A549 treated with AZD9567 at 1 μM for 4 hours (cell line): Measurements from ENCODE around the gene UNC5CL. TPM values are rescaled to one million over a fixed set of nuclear protein-coding genes. Genes with fewer than 3 reads are reported as not detected.

Source experiments
- total RNA-seq: library from RNA; stranded (reverse); fragments of 200-300 nt; extraction: Qiagen RNA extraction; gene quantifications from 5 replicates; pipeline ENCODE4 v1.2.3, GENCODE V29; 2022; ENCODE audit not compliant: insufficient read depth

UNC5CL gene
- 0.24 to 0.38 TPM (median 0.31 TPM) in 4 of 5 replicates, not detected in the other for total RNA-seq

DNA sequence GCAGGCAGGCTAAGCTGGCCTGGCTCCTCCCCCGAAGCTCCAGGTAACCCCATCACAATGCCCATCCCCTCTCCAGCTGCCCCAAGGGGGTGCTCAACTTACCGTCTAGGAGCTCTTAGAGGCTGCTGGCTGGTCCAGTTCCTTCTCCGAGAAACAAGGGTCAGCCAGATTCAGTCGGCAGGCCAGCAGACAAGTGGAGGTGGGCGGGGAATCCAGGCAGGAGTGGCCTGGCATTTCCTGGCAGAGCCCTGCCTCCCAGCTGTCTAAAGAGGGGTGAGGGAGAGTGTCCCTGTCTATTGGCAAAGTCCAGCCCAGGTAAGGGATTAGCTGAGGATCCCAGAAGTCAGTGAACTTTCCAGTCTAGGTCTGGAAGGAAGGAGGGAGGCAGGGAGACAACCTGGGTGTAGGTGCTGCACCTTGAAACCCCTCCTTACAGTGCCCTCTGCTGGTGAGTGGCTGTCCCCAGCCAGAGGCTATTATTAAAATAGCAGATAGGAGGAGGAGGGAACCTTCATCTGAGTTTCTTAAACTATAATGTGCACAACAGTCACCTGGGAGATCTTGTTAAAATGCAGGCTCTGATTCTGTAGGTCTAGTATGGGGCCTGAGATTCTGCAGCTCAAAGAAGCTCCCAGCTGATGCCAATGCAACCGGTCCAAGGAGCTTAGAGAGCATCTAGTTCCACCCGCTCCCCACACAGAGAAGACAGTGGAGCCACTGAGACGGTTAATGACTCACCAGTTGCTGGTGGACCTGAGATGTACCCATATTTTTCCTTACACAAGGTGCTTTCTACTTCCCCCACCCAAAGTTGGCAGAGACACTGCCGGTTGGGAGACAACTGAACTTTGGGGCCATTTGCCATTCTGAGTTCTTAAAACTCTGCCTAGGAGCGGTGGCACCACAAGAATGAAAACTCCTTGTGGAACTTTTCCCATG, at the start of gene UNC5CL:
Gene UNC5CL (minus strand): TSS at position 162 of the 939 bp plus-strand sequence. CDS start 4,147 bp downstream, outside the sequence.

GRCh38 chr6:41072836-41073202, 33.8 kb upstream of the UNC5CL start, which contains the start of gene NFYA:
Gene NFYA, plus strand, starts transcription at chr6:41072974. Its CDS starts 6,116 bp downstream, at chr6:41079090.

DNA sequence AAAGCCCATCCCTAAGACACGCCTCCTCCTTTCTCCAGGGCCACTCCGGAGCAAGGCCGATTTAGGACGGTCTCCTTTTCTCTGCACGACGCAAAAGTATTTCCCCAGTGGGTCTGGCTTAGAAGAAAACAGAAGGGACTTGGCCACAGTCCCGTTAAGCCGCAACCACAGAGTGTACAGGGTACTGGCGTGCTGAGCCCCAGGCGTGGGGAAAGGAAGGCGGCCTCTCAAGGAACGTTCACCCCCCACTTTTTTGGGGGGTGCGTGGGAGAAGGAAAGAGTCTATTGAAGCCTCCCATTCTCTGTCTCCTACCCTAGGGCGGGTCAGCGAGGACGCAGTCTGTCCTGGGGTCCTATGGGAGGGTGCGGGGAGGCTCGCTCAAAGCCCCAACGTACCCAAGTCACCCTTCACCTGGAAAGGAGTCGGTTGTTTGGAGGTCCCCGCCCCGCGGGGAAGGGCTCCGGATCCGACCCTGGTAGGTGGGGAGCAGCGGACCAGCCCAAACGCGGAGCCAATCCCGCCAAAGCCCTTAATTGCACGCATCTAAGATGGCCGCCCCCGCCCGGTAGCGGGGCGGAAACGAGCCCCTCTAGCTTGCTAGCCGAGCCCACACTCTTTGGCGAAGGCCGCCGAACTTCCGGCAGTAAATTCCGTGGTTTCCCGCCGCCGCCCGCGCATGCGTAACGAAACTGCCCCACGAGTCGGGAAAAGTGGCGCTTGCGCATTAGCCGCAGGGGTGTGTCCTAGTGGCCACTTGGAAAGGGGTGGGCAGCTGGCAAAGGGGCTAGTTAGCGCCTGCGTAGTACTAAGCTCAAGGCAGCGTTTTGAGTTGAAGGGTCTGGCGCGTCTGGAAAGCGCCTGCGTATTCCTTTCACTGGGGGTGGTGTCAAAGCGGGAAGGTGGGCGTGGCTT, 33.2 kb upstream of the UNC5CL start, which contains the start of gene OARD1:
Gene OARD1 (minus strand): TSS at position 434 of the 913 bp plus-strand sequence. CDS start 722 bp downstream, outside the sequence.

GRCh38 chr6:41053041-41053440, 14.0 kb upstream of the UNC5CL start, which contains the start of gene APOBEC2:
Gene APOBEC2, plus strand, starts transcription at chr6:41053202. Its CDS starts 146 bp downstream, at chr6:41053348.

DNA sequence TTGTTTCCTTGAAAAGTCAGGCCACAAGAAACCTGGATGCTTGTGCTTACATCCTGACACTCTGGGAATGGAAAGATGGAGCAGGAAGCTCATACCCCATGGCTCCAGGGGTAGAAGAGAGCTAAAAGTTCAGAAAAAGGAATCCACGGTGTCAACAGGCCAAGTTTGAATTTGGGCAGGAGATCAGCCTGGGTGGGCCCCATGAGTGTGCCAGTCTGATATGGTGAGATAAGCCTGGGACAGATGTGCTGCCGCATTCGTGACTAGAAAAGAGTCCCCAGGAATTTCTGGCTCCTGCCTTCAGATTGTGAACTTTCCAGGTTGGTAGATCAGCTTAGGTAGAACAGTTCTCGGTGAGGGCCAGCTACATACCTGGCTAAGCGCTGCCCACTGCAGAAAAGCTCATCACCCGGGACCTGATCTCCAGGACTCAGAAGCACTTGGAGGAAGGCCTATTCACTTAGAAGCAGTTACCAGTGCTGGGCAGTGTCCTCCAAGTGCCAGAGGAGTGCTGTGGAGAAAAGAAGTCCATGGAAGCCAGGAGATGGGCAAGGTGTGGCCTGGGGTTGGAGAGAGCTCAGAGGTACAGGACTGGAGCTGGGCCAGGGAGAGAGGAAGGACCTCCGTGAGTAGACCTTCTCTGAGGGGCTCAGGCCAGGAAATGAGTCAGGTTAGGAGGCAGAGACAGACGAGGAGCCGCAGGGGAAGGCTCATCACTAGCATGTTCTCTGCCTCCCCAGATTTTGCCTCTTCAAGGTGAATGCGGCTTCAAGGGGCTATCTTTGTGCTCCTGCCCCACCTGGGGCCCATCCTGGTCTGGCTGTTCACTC, 3.4 kb upstream of the UNC5CL start, which contains the start of gene TSPO2:
Gene TSPO2 (plus strand): TSS at position 242 of the 830 bp plus-strand sequence. CDS start 519 bp downstream, at position 761.

Other genes with a start within 250 kb of the UNC5CL start
- gene TSPO2, start 3.2 kb upstream of the UNC5CL start, total RNA-seq = 0.13 TPM in 1 of 5 replicates, not detected in the others
- not detected in 5 replicates for gene APOBEC2, start 14.0 kb upstream of the UNC5CL start, total RNA-seq
- gene OARD1, start 33.1 kb upstream of the UNC5CL start, total RNA-seq = 10.3 to 18.6 TPM (median 15.8 TPM) in 5 replicates
- gene NFYA, start 33.8 kb upstream of the UNC5CL start, total RNA-seq = 12.1 to 15.0 TPM (median 13.7 TPM) in 5 replicates
- not detected in 5 replicates for gene TREML1, start 115.1 kb upstream of the UNC5CL start, total RNA-seq
- gene TREM2, start 123.9 kb upstream of the UNC5CL start, total RNA-seq = 0.08 to 0.10 TPM in 2 of 5 replicates, not detected in the others
- not detected in 5 replicates for gene TREML2, start 161.9 kb upstream of the UNC5CL start, total RNA-seq
- 0.05 TPM in 1 of 5 replicates, not detected in the others for gene TREML4, start 189.1 kb upstream of the UNC5CL start, total RNA-seq
- gene TREM1, start 247.5 kb upstream of the UNC5CL start, total RNA-seq = 0.10 to 0.34 TPM (median 0.19 TPM) in 3 of 5 replicates, not detected in the others